ENCODE measurements around the gene LRRC72. TPM values are rescaled to one million over a fixed set of nuclear protein-coding genes. Genes with fewer than 3 reads are reported as not detected.
"Not testable (repeated sequence)": the region's sequence is repeated elsewhere in the genome, so short reads cannot be mapped to it uniquely, and the experiment has no call there.

The LRRC72 gene
- not detected for polyA plus RNA-seq (ENCODE audit: insufficient read length in 3 of 3)

DNA sequence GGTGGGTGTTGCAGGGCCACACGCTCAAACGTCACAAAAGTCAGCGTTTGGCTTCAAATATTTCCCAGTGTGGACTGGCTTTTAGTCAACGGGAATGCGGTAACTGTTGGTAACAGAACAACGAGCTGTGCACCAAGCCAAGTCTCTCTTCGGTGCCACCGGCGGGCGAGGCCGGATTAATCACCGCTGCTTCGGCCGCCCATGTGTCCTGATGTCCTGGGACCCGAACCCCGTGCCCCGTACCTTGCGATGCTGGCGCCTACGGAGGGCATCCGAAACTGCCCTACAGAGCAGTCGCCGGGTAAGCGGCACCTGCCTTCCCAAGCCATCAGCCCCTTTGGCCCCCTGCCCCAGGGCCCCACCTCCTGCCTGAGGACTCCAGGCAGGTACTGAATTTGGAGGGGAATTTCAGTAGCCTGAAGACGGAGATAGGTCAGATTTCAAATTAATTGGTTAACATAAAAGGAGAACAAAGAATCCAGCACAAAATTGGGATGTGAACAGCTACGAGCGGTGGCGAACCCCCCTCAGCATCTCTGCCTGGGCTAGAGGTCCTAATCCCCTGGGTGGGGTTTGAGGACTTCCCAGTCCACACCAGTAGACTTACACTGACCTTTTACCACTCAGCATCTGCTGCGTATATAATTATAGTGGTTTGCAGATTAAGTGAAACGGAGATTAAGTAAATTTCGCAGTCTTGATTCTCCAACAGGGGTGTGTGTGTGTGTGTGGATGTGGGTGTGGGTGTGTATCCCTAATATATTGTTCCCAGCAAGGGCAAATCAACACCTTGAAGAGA is at the start of gene LRRC72:
Gene LRRC72, plus strand, starts transcription at position 84 of the 799 bp plus-strand sequence. Its CDS starts 128 bp downstream, at position 212.
- no peak for DNase-seq (ENCODE audit: low read depth in 3 of 3, low spot score in 2 of 3)

GRCh38 chr7:16479161-16479560 is 47.5 kb upstream of the LRRC72 start:
- DNase-seq (ENCODE audit: low read depth in 3 of 3, low spot score in 2 of 3), result no peak

GRCh38 chr7:16479591-16479990 is 47.0 kb upstream of the LRRC72 start:
- DNase-seq (ENCODE audit: low read depth in 3 of 3, low spot score in 2 of 3), result no peak

DNA sequence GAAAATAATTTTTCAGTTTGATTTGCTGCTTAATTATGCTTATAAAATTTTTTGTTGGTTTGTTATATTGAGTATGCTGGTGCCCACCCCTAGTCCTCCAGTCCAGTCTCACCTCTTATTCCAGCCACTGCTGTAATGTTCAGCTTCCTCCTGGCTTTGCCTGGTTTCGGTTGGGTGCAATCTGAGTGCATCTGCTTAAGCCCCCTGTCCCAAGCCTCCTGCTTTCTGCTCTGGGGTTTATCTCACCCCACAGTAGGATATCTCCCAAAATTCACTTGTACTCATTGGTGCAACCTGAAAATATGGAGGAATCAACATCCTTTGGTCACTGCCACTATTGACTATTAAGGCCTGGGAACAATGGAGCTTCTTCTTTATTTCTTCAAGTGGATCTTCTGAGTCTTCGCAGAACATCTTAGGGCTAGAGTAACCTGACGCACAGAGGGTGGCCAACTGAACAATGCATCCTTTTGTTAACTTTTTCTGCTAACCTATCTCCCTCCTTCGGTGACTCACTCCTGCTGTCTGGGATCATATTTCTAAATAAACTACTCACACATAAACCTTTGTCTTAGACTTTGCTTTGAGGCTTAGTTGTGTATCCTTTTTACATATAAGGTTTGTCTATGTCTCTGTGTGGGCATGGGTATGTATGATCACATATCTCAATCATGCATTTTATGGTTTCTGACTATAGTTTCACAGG is 42.0 kb upstream of the LRRC72 start:
- DNase-seq (ENCODE audit: low read depth in 3 of 3, low spot score in 2 of 3), result no peak

GRCh38 chr7:16491148-16491547 is 35.5 kb upstream of the LRRC72 start:
- DNase-seq (ENCODE audit: low read depth in 3 of 3, low spot score in 2 of 3), result no peak

- DNase-seq (ENCODE audit: low read depth in 3 of 3, low spot score in 2 of 3), result peak in 1 of 3 donors; percentile 23
Measured at GRCh38 chr7:16492513-16493062, 34.0 kb upstream of the LRRC72 start.

GRCh38 chr7:16493266-16493665 is 33.4 kb upstream of the LRRC72 start:
- DNase-seq (ENCODE audit: low read depth in 3 of 3, low spot score in 2 of 3), result no peak

GRCh38 chr7:16494551-16494950 is 32.1 kb upstream of the LRRC72 start:
- DNase-seq (ENCODE audit: low read depth in 3 of 3, low spot score in 2 of 3), result no peak

- no peak for DNase-seq (ENCODE audit: low read depth in 3 of 3, low spot score in 2 of 3)
Measured at GRCh38 chr7:16494955-16495719, 31.5 kb upstream of the LRRC72 start.

DNA sequence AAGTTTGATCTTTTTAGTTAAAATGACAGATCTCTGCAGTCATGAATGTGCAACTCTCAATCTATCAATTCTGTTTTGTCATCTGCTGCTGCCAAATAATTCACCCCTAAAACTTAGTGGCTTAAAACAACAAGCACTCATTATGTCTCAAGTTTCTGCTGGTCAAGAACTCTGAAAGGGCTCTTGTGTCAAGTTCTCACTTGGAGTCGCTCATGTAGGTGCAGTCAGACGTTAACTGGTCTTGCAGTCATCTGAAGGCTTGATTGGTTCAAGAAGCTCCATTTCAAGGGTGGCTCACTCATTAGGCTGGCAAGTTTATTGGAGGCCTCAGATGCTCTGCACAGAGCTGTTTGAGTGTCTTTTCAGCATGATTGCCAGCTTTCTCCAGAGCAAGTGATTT is 28.5 kb upstream of the LRRC72 start:
- no peak for DNase-seq (ENCODE audit: low read depth in 3 of 3, low spot score in 2 of 3)

DNA sequence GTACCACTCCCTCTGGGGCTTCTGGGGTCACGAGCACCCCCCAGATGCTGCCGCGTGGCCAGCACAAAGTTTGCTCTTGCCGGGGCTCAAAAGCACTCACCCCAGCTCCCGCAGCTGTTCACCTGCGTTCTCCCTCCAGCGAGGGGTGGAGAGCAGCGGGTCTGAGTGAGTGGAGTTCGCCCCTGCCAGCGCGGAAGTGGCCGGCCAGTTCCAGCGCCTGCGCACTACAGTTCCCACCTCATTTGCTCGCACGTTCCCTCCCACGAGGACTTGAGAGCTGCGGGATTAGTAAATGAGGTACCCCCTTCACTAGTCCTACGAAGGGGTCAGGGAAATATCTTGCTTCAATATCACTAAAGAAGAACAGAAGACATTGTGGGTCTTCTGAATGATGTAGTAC is 24.3 kb upstream of the LRRC72 start:
- DNase-seq (ENCODE audit: low read depth in 3 of 3, low spot score in 2 of 3), result no peak

DNA sequence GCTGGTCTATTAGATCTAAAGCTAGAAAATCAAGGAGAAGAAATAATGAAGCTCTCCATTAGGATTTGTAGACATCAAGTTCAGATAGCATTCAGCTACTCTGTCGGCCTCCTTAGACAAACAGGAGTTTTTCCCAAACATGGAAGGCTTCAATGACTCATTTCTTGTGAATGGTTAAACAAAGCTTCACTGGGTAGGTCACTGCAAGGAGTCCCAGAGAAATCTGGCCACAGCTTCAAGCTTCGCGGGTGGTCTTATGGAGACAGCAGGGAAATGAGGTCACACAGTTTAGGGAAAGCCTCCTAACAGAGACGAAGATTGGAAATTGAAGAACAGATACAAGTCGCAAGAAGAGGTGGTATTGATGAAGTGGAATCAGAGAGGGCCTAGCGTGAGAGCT is 22.6 kb upstream of the LRRC72 start:
- no peak for DNase-seq (ENCODE audit: low read depth in 3 of 3, low spot score in 2 of 3)

- not testable (repeated sequence) for DNase-seq (ENCODE audit: low read depth in 3 of 3, low spot score in 2 of 3)
Measured at GRCh38 chr7:16506422-16506821, 20.2 kb upstream of the LRRC72 start.

GRCh38 chr7:16509829-16510228 is 16.8 kb upstream of the LRRC72 start:
- no peak for DNase-seq (ENCODE audit: low read depth in 3 of 3, low spot score in 2 of 3)

DNA sequence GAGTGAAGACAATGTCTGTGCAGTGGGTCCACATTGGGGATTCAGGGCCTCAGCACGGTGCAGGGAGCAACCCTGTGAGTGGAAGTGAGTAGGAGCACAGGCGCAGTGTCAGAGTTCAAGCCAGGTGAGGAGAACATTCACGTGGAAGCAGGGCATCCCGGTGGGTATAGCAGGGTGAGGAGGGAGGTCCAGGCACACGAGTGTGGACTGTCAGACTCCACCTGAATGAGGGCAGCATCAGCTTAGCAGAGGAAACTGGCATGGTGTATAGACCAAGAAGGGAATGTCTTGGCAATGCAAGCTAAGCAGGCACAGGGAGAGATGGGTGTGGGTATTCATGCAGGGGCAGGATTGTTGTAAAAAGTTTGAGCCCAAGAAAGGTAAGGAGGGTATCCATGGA is 15.3 kb upstream of the LRRC72 start:
- no peak for DNase-seq (ENCODE audit: low read depth in 3 of 3, low spot score in 2 of 3)

DNA sequence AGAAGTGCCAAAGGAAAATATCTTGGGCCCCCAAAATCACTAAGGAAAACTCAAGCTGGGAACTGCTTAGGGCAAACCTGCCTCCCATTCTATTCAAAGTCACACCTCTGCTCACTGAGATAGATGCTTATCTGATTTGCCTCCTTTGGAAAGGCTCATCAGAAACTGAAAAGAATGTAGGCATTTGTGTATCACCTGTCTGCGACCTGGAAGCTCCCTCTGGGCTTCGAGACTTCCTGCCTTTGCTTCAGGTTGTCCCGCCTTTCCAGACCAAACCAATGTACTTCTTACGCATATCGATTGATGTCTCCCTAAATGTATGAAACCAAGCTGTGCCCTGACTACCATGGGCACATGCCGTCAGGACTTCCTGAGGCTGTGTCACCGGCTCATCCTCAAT is 14.5 kb upstream of the LRRC72 start:
- DNase-seq (ENCODE audit: low read depth in 3 of 3, low spot score in 2 of 3), result no peak

GRCh38 chr7:16514271-16514670 is 12.4 kb upstream of the LRRC72 start:
- DNase-seq (ENCODE audit: low read depth in 3 of 3, low spot score in 2 of 3), result no peak

- no peak for DNase-seq (ENCODE audit: low read depth in 3 of 3, low spot score in 2 of 3)
Measured at GRCh38 chr7:16514729-16515128, 11.9 kb upstream of the LRRC72 start.

- no peak for DNase-seq (ENCODE audit: low read depth in 3 of 3, low spot score in 2 of 3)
Measured at GRCh38 chr7:16515785-16516685, 10.6 kb upstream of the LRRC72 start.

DNA sequence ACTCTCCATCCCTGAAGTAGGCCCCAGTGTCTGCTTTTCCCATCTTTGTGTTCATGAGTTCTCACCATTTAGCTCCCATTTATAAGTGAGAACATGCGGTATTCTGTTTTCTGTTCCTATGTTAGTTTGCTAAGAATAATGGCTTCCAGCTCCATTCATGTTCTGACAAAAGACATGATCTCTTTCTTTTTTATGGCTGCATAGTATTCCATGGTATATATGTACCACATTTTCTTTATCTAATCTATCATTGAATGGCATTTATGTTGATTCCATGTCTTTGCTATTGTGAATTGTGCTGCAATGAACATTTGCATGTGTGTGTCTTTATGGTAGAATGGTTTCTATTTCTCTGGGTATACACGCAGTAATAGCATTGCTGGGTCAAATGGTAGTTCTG is 6.6 kb upstream of the LRRC72 start:
- not testable (repeated sequence) for DNase-seq (ENCODE audit: low read depth in 3 of 3, low spot score in 2 of 3)

All from right renal cortex interstitium (tissue), 3 donors.